GM19035 (cell line): Measurements from ENCODE around the gene CAMKV.
"Not testable (repeated sequence)": the region's sequence is repeated elsewhere in the genome, so short reads cannot be mapped to it uniquely, and the experiment has no call there.

ENCODE experiments used
- ATAC-seq: cut with Tn5 transposase; IDR thresholded peaks from one replicate; pipeline ENCODE4 v1.9.1; 2021; ENCODE audit not compliant: unreplicated experiment

The CAMKV gene

GRCh38 chr3:49869525-49870126 lies at the start of gene CAMKV:
Gene CAMKV (minus strand): TSS chr3:49869906. CDS start chr3:49862388, 7,518 bp downstream.
- no peak for ATAC-seq

GRCh38 chr3:49917806-49918590 lies 48.3 kb upstream of the CAMKV start:
- not testable (repeated sequence) for ATAC-seq

- no peak for ATAC-seq
These were observed 47.0 kb upstream of the CAMKV start for GRCh38 chr3:49916686-49917085.

- no peak for ATAC-seq
These were observed 45.2 kb upstream of the CAMKV start for GRCh38 chr3:49914906-49915305.

GRCh38 chr3:49912881-49913281 lies 43.2 kb upstream of the CAMKV start:
- no peak for ATAC-seq

- ATAC-seq, result no peak
These were observed 41.9 kb upstream of the CAMKV start for GRCh38 chr3:49911611-49912010.

GRCh38 chr3:49911124-49911420 lies 41.4 kb upstream of the CAMKV start:
- ATAC-seq, result no peak

GRCh38 chr3:49910409-49911123 lies 40.9 kb upstream of the CAMKV start:
- ATAC-seq, result no peak

- no peak for ATAC-seq
These were observed 38.9 kb upstream of the CAMKV start for GRCh38 chr3:49908373-49909199.

- no peak for ATAC-seq
These were observed 36.5 kb upstream of the CAMKV start for GRCh38 chr3:49906073-49906743.

GRCh38 chr3:49904448-49904847 lies 34.7 kb upstream of the CAMKV start:
- not testable (repeated sequence) for ATAC-seq

GRCh38 chr3:49903451-49904424 lies 34.0 kb upstream of the CAMKV start, which contains the start of gene MST1R:
Gene MST1R (minus strand): TSS chr3:49903873. CDS start chr3:49903609, 264 bp downstream.
- ATAC-seq, result no peak

GRCh38 chr3:49902511-49903345 lies 33.0 kb upstream of the CAMKV start:
- ATAC-seq, result no peak

- ATAC-seq, result no peak
These were observed 31.9 kb upstream of the CAMKV start for GRCh38 chr3:49901366-49902339.

GRCh38 chr3:49900491-49901153 lies 30.9 kb upstream of the CAMKV start:
- no peak for ATAC-seq

- no peak for ATAC-seq
These were observed 30.1 kb upstream of the CAMKV start for GRCh38 chr3:49899815-49900214.

GRCh38 chr3:49898991-49899390 lies 29.3 kb upstream of the CAMKV start:
- ATAC-seq, result no peak
